ENCODE results near the gene SPTBN4.
"Not testable (repeated sequence)": the region's sequence is repeated elsewhere in the genome, so short reads cannot be mapped to it uniquely, and the experiment has no call there.

SPTBN4 gene

DNA sequence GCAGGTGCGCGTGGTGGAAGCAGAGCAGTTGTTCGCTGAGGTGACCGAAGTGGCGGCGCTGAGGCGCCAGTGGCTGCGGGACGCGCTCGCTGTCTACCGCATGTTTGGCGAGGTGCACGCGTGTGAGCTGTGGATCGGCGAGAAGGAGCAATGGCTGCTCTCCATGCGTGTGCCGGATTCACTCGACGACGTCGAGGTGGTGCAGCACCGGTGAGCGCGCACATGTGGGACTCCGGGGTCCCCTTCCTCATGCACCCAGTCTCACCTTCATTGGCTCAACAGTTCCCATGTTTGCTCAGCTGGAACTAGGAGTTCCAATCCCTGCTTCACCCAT lies 46.5 kb downstream of the SPTBN4 start:
- no peak overlapping the region for H3K27ac ChIP-seq
- H3K4me3 ChIP-seq (ENCODE audit: low read depth in 1 of 2, low read length in 1 of 2) = no peak overlapping the region
- H3K27me3 ChIP-seq = peaks cover 93% of the 10 kb centered on the region
- no peaks in the 10 kb centered on the region for H3K9me3 ChIP-seq
- TF ChIP-seq, protein P1, sequence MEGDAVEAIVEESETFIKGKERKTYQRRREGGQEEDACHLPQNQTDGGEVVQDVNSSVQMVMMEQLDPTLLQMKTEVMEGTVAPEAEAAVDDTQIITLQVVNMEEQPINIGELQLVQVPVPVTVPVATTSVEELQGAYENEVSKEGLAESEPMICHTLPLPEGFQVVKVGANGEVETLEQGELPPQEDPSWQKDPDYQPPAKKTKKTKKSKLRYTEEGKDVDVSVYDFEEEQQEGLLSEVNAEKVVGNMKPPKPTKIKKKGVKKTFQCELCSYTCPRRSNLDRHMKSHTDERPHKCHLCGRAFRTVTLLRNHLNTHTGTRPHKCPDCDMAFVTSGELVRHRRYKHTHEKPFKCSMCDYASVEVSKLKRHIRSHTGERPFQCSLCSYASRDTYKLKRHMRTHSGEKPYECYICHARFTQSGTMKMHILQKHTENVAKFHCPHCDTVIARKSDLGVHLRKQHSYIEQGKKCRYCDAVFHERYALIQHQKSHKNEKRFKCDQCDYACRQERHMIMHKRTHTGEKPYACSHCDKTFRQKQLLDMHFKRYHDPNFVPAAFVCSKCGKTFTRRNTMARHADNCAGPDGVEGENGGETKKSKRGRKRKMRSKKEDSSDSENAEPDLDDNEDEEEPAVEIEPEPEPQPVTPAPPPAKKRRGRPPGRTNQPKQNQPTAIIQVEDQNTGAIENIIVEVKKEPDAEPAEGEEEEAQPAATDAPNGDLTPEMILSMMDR (IDR thresholded peaks at IDR 0.05) = no peak
- H3K36me3 ChIP-seq = no peaks in the 10 kb centered on the region
- no peaks in the 10 kb centered on the region for H3K4me1 ChIP-seq (ENCODE audit: control insufficient read depth in 1 of 2, insufficient read depth in 1 of 2, low read depth in 1 of 2, low read length in 1 of 2)

- Histone ChIP-seq H3K27me3 (peaks cover 93% of the 10 kb centered on the region), H3K9me3 (no peaks in the 10 kb centered on the region)
These were observed 47.0 kb downstream of the SPTBN4 start for GRCh38 chr19:40513741-40514315.

GRCh38 chr19:40517248-40517647 lies 50.4 kb downstream of the SPTBN4 start:
- no peak overlapping the region for H3K27ac ChIP-seq

More at GRCh38 chr19:40513741-40514315, 47.0 kb downstream of the SPTBN4 start:
- TF ChIP-seq, protein P1 (IDR thresholded peaks at IDR 0.05) = no peak
- Histone ChIP-seq H3K4me1 (ENCODE audit: control insufficient read depth in 1 of 2, insufficient read depth in 1 of 2, low read depth in 1 of 2, low read length in 1 of 2) (no peaks in the 10 kb centered on the region), H3K36me3 (no peaks in the 10 kb centered on the region), H3K27ac (no peak overlapping the region), H3K4me3 (ENCODE audit: low read depth in 1 of 2, low read length in 1 of 2) (no peak overlapping the region)

DNA sequence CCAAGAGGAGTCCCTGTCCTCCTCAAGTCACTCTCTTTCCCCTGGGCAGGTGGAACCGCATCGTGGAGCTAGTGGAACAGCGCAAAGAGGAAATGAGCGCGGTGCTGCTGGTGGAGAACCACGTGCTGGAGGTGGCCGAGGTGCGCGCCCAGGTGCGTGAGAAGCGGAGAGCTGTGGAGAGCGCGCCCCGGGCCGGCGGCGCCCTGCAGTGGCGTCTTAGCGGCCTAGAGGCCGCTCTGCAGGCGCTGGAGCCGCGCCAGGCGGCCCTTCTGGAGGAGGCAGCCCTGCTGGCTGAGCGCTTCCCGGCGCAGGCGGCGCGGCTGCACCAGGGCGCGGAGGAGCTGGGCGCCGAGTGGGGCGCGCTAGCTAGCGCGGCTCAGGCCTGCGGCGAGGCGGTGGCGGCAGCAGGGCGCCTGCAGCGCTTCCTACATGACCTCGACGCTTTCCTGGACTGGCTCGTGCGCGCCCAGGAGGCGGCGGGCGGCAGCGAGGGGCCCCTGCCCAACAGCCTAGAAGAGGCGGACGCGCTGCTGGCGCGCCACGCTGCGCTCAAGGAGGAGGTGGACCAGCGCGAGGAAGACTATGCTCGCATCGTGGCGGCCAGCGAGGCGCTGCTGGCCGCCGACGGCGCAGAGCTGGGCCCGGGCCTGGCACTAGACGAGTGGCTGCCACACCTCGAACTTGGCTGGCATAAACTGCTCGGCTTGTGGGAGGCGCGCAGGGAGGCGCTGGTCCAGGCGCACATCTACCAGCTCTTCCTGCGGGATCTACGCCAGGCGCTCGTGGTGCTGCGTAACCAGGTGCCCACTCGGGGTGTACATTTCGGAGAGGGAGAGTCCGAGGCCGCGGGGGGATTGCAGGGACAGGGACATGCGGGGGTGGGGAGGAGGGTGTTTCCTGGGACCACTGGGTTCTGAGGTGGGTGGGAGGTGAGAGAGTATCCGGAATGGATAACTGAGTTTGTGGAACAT lies 52.8 kb downstream of the SPTBN4 start:
- H3K36me3 ChIP-seq = no peaks in the 10 kb centered on the region
- TF ChIP-seq, protein P1 (IDR thresholded peaks at IDR 0.05) = no peak
- H3K27me3 ChIP-seq = peaks cover 93% of the 10 kb centered on the region
- no peak overlapping the region for H3K27ac ChIP-seq
- no peaks in the 10 kb centered on the region for H3K9me3 ChIP-seq
- H3K4me1 ChIP-seq (ENCODE audit: control insufficient read depth in 1 of 2, insufficient read depth in 1 of 2, low read depth in 1 of 2, low read length in 1 of 2) = no peaks in the 10 kb centered on the region
- H3K4me3 ChIP-seq (ENCODE audit: low read depth in 1 of 2, low read length in 1 of 2) = no peak overlapping the region

More at GRCh38 chr19:40517248-40517647, 50.4 kb downstream of the SPTBN4 start:
- Histone ChIP-seq H3K4me3 (ENCODE audit: low read depth in 1 of 2, low read length in 1 of 2) (no peak overlapping the region), H3K4me1 (ENCODE audit: control insufficient read depth in 1 of 2, insufficient read depth in 1 of 2, low read depth in 1 of 2, low read length in 1 of 2) (no peaks in the 10 kb centered on the region), H3K36me3 (no peaks in the 10 kb centered on the region), H3K27me3 (peaks cover 93% of the 10 kb centered on the region), H3K9me3 (no peaks in the 10 kb centered on the region)
- TF ChIP-seq, protein P1 (IDR thresholded peaks at IDR 0.05) = no peak

- Histone ChIP-seq H3K9me3 (no peaks in the 10 kb centered on the region), H3K4me3 (ENCODE audit: low read depth in 1 of 2, low read length in 1 of 2) (no peak overlapping the region), H3K4me1 (ENCODE audit: control insufficient read depth in 1 of 2, insufficient read depth in 1 of 2, low read depth in 1 of 2, low read length in 1 of 2) (no peaks in the 10 kb centered on the region), H3K27me3 (peaks cover 98% of the 10 kb centered on the region), H3K36me3 (no peaks in the 10 kb centered on the region), H3K27ac (no peak overlapping the region)
- TF ChIP-seq, protein P1 (IDR thresholded peaks at IDR 0.05) = no peak
These were observed 54.5 kb downstream of the SPTBN4 start for GRCh38 chr19:40521276-40521675.

GRCh38 chr19:40521900-40522299 lies 55.1 kb downstream of the SPTBN4 start:
- peaks cover 95% of the 10 kb centered on the region for H3K27me3 ChIP-seq
- not testable (repeated sequence) for H3K4me1 ChIP-seq (ENCODE audit: control insufficient read depth in 1 of 2, insufficient read depth in 1 of 2, low read depth in 1 of 2, low read length in 1 of 2); H3K36me3 ChIP-seq; H3K27ac ChIP-seq; H3K9me3 ChIP-seq; H3K4me3 ChIP-seq (ENCODE audit: low read depth in 1 of 2, low read length in 1 of 2)

All from neutrophil (primary cell).